ENCODE data around the gene RNF5.
"Not testable (repeated sequence)": the region's sequence is repeated elsewhere in the genome, so short reads cannot be mapped to it uniquely, and the experiment has no call there.

RNF5 gene

DNA sequence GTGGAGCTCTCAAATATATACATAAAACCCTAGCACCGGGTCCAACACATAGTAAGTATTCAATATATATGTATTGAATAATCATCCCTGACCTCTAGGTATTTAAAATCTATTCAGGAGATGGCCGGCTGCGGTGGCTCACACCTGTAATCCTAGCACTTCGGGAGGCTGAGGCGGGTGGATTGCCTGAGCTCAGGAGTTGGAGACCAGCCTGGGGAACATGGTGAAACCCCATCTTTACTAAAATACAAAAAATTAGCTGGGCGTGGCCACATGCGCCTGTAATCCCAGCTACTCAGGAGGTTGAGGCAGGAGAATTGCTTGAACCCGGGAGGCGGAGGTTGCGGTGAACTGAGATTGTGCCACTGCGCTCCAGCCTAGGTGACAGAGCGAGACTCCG lies 14.9 kb downstream of the RNF5 start:
- not testable (repeated sequence) for H3K36me3 ChIP-seq (ENCODE audit: control insufficient read depth, insufficient read depth, low read length); H3K9me3 ChIP-seq (ENCODE audit: control insufficient read depth, insufficient read depth, low read depth, low read length); H3K27me3 ChIP-seq (ENCODE audit: control insufficient read depth, insufficient read depth, low read length); H3K27ac ChIP-seq (ENCODE audit: low read depth, low read length)
- peak overlapping the region; percentile 9 for H3K9ac ChIP-seq (ENCODE audit: low read length)
- peaks cover 56% of the 10 kb centered on the region for H3K4me1 ChIP-seq (ENCODE audit: control insufficient read depth, insufficient read depth, low read length)
- H3K4me3 ChIP-seq (ENCODE audit: low read depth, low read length) = peak overlapping the region; percentile 52

- no peaks in the 10 kb centered on the region for H3K36me3 ChIP-seq (ENCODE audit: control insufficient read depth, insufficient read depth, low read length)
- H3K9me3 ChIP-seq (ENCODE audit: control insufficient read depth, insufficient read depth, low read depth, low read length) = no peaks in the 10 kb centered on the region
- H3K27me3 ChIP-seq (ENCODE audit: control insufficient read depth, insufficient read depth, low read length) = no peaks in the 10 kb centered on the region
- peaks cover 48% of the 10 kb centered on the region for H3K4me1 ChIP-seq (ENCODE audit: control insufficient read depth, insufficient read depth, low read length)
- H3K27ac ChIP-seq (ENCODE audit: low read depth, low read length) = no peak overlapping the region; the same call in 1 of the 2 replicates
- no peak overlapping the region for H3K9ac ChIP-seq (ENCODE audit: low read length)
- no peak overlapping the region for H3K4me3 ChIP-seq (ENCODE audit: low read depth, low read length)
These were observed 16.2 kb downstream of the RNF5 start for GRCh38 chr6:32194388-32194787.

DNA sequence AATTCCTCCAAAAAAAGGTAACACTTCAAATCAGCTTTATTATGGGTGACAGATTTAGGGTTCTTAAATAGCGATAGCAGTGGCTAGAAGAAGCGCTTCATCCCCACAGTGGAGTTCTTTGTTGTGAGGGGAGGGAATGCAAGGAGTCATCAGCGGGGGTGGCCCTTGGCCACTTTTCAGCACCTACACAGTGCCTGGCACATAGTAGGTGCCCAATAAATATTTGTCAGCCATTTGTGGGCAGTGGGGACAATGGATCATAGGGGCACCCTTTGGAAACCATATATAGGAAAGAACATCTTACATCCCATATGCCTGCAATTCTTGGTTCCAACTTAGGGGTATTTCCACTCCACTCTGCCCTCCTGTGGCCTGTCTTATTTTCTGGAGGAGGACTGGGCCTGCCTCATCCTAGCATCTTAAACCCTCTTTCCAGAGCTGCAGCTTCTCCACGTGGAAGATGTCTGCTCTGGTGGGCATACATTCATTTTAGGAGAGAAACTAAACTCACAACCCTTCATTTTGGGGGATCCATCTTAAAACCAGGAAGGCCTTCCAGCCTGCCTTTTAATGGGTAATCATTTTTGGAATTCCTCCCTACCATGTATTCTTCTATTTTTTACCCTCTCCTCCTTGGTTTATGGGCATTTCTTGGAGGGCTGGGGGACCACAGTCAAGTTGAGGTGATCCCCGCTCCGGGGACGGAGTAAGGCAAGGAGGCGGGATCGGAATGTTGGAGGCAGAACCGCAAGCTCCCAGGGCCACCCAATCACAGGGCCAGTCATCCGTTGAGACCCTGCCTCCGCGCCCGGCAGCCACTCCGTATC lies 16.8 kb downstream of the RNF5 start:
- no peaks in the 10 kb centered on the region for H3K27me3 ChIP-seq (ENCODE audit: control insufficient read depth, insufficient read depth, low read length)
- peak overlapping the region; percentile 75; the same call in 1 of the 2 replicates for H3K27ac ChIP-seq (ENCODE audit: low read depth, low read length)
- peak overlapping the region; percentile 81 for H3K9ac ChIP-seq (ENCODE audit: low read length)
- H3K4me3 ChIP-seq (ENCODE audit: low read depth, low read length) = peak overlapping the region; percentile 76
- no peaks in the 10 kb centered on the region for H3K9me3 ChIP-seq (ENCODE audit: control insufficient read depth, insufficient read depth, low read depth, low read length)
- H3K4me1 ChIP-seq (ENCODE audit: control insufficient read depth, insufficient read depth, low read length) = peaks cover 48% of the 10 kb centered on the region
- no peaks in the 10 kb centered on the region for H3K36me3 ChIP-seq (ENCODE audit: control insufficient read depth, insufficient read depth, low read length)

DNA sequence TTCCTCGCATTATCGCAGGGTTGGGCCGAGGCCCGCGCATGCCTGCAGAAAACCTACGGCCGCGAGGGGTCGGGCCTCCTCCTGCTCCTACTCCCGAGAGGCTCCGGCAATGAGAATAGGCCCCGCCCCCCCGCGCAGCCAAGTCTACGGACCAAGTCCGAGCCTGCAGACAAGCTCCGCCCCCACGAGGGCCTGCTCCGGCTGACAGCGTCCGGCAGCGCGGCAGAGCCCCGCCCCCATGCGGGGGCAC lies 17.4 kb downstream of the RNF5 start:
- H3K9me3 ChIP-seq (ENCODE audit: control insufficient read depth, insufficient read depth, low read depth, low read length) = no peaks in the 10 kb centered on the region
- peak overlapping the region; percentile 95 for H3K9ac ChIP-seq (ENCODE audit: low read length)
- no peak overlapping the region for H3K27ac ChIP-seq (ENCODE audit: low read depth, low read length)
- H3K4me1 ChIP-seq (ENCODE audit: control insufficient read depth, insufficient read depth, low read length) = peaks cover 48% of the 10 kb centered on the region
- H3K27me3 ChIP-seq (ENCODE audit: control insufficient read depth, insufficient read depth, low read length) = no peaks in the 10 kb centered on the region
- no peaks in the 10 kb centered on the region for H3K36me3 ChIP-seq (ENCODE audit: control insufficient read depth, insufficient read depth, low read length)
- H3K4me3 ChIP-seq (ENCODE audit: low read depth, low read length) = peak overlapping the region; percentile 85

DNA sequence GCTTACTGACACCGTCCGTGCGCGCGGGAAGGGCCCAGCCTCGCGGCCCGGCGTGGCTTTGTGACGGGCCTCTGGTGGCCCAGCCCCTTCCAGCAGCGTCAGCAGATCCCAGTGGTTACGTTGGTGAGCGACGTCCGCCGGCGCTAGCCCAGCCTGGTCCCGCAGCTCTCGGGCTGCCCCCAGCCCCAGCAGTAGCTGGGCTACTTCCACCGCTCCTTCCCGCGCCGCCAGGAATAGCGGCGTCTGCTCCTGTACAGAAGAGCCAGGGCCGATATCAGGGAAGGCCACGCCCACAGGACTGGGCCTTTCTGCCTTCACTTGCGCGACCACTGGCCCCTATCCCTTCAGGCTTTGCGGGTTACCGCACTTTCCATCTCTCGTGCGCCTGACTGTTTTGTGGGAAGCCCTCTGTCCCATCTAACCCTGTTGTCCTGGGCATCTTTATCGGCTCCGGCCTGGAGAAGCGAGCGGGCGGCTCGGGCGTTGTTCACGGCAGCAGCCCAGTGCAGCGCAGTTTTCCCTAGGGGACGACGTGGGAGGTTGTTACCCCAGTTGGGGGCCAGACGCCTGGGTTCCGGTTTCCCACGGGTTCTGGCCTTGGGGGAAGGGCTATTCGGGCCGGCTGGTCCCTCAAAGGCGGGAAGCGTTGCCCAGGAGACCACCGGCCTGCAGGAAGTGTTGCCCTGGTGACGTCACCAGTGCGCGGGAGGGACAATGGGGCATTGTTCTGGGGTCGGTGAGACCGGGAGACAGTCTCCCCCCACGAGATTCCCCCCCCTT lies 17.9 kb downstream of the RNF5 start:
- Histone ChIP-seq H3K27me3 (ENCODE audit: control insufficient read depth, insufficient read depth, low read length) (no peaks in the 10 kb centered on the region), H3K9me3 (ENCODE audit: control insufficient read depth, insufficient read depth, low read depth, low read length) (no peaks in the 10 kb centered on the region), H3K4me3 (ENCODE audit: low read depth, low read length) (peak overlapping the region; percentile 85), H3K9ac (ENCODE audit: low read length) (peak overlapping the region; percentile 95), H3K36me3 (ENCODE audit: control insufficient read depth, insufficient read depth, low read length) (no peaks in the 10 kb centered on the region), H3K27ac (ENCODE audit: low read depth, low read length) (peak overlapping the region; percentile 96), H3K4me1 (ENCODE audit: control insufficient read depth, insufficient read depth, low read length) (peaks cover 43% of the 10 kb centered on the region)

- Histone ChIP-seq H3K27ac (ENCODE audit: low read depth, low read length) (peak overlapping the region; percentile 96), H3K9ac (ENCODE audit: low read length) (peak overlapping the region; percentile 95), H3K4me1 (ENCODE audit: control insufficient read depth, insufficient read depth, low read length) (peaks cover 34% of the 10 kb centered on the region), H3K4me3 (ENCODE audit: low read depth, low read length) (peak overlapping the region; percentile 85), H3K9me3 (ENCODE audit: control insufficient read depth, insufficient read depth, low read depth, low read length) (no peaks in the 10 kb centered on the region), H3K27me3 (ENCODE audit: control insufficient read depth, insufficient read depth, low read length) (no peaks in the 10 kb centered on the region), H3K36me3 (ENCODE audit: control insufficient read depth, insufficient read depth, low read length) (no peaks in the 10 kb centered on the region)
These were observed 18.7 kb downstream of the RNF5 start for GRCh38 chr6:32196682-32197616.

GRCh38 chr6:32198345-32198696 lies 20.1 kb downstream of the RNF5 start:
- Histone ChIP-seq H3K4me1 (ENCODE audit: control insufficient read depth, insufficient read depth, low read length) (peaks cover 24% of the 10 kb centered on the region), H3K4me3 (ENCODE audit: low read depth, low read length) (no peak overlapping the region), H3K9me3 (ENCODE audit: control insufficient read depth, insufficient read depth, low read depth, low read length) (no peaks in the 10 kb centered on the region), H3K9ac (ENCODE audit: low read length) (no peak overlapping the region), H3K36me3 (ENCODE audit: control insufficient read depth, insufficient read depth, low read length) (no peaks in the 10 kb centered on the region), H3K27me3 (ENCODE audit: control insufficient read depth, insufficient read depth, low read length) (no peaks in the 10 kb centered on the region), H3K27ac (ENCODE audit: low read depth, low read length) (no peak overlapping the region)

DNA sequence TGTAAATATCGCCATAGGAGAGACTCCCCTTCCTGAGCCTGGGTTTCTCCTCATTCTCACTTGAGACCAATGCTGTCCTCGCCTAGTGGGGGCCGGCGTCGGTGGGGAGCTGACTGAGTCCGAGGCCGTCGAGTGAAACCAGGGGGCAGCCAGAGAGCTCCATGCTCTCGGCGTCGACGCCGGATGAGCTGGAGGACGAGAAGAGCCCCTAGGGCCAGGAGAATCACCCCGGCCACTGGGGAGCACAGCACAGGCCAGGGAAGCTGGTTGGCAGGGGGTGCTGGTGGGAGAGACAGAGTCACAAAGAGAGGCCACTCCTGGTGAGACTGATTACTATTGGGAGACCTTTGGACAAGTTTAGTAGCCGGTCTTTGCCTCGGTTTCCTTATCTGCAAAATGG lies 20.7 kb downstream of the RNF5 start:
- no peaks in the 10 kb centered on the region; the same call in 1 of the 2 replicates for H3K27me3 ChIP-seq (ENCODE audit: control insufficient read depth, insufficient read depth, low read length)
- H3K27ac ChIP-seq (ENCODE audit: low read depth, low read length) = no peak overlapping the region
- H3K4me3 ChIP-seq (ENCODE audit: low read depth, low read length) = no peak overlapping the region
- peaks cover 24% of the 10 kb centered on the region for H3K4me1 ChIP-seq (ENCODE audit: control insufficient read depth, insufficient read depth, low read length)
- no peak overlapping the region for H3K9ac ChIP-seq (ENCODE audit: low read length)
- H3K36me3 ChIP-seq (ENCODE audit: control insufficient read depth, insufficient read depth, low read length) = no peaks in the 10 kb centered on the region
- no peaks in the 10 kb centered on the region for H3K9me3 ChIP-seq (ENCODE audit: control insufficient read depth, insufficient read depth, low read depth, low read length)

DNA sequence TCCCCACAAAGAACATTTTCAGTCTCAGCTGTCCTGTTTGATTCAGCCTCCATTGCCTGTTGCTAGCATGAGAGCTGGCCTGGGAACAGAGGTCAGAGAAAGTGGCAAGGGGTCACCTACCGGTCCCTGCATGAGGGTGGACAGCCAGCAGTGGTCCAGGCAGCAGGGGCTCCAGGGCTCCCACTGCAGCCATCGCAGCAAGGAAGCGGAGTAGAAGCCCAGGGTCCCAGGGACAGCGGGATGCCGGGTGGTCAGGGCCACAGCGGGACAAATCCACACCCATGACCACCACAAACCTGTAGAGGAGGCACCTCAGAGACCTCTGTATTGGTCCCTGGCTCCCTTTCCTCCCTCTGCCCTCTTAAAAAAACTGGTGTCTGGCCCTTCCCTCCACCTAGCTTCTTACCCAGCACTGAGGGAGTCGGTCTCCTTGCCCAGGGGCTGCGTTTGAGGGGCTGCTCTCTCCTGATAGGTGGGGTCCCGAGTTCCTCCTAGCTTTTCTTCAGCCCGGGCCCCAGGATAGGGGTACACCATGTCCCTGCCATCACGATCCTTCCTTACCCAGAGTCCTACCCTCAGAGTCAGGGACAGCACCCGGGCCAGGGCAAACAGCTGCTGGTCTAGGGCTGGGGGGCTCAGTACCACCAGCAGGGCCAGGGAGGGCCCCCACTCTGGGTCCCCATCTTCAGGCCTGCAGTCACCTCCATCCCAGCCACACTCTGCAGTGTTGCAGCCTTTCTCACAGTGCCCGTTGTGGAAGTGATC lies 22.7 kb downstream of the RNF5 start:
- H3K4me1 ChIP-seq (ENCODE audit: control insufficient read depth, insufficient read depth, low read length) = peaks cover 11% of the 10 kb centered on the region
- H3K27ac ChIP-seq (ENCODE audit: low read depth, low read length) = no peak overlapping the region
- H3K36me3 ChIP-seq (ENCODE audit: control insufficient read depth, insufficient read depth, low read length) = no peaks in the 10 kb centered on the region
- no peak overlapping the region for H3K4me3 ChIP-seq (ENCODE audit: low read depth, low read length)
- no peak overlapping the region for H3K9ac ChIP-seq (ENCODE audit: low read length)
- no peaks in the 10 kb centered on the region for H3K9me3 ChIP-seq (ENCODE audit: control insufficient read depth, insufficient read depth, low read depth, low read length)
- H3K27me3 ChIP-seq (ENCODE audit: control insufficient read depth, insufficient read depth, low read length) = no peaks in the 10 kb centered on the region; the same call in 1 of the 2 replicates

DNA sequence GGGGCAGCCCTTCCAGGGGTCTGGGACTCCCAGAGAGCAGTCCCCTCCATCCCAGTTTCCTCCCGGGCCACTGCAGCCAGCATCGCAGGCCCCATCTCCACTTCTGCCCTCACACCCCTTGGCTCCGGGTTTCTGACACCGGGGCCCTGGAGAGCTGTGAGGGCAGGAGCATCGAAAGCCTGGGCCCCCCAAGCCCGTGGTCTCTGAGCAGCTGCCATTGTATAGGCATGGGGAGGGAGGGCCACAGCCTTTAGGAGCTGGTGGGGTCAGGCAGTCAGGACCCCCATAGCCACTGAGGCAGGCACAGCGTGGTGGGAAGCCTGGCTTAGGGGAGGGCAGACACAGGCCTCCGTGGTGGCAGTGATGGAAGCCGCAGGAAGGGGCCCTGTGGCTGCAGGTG lies 24.0 kb downstream of the RNF5 start:
- Histone ChIP-seq H3K4me3 (ENCODE audit: low read depth, low read length) (no peak overlapping the region), H3K36me3 (ENCODE audit: control insufficient read depth, insufficient read depth, low read length) (no peaks in the 10 kb centered on the region), H3K4me1 (ENCODE audit: control insufficient read depth, insufficient read depth, low read length) (peaks cover 4% of the 10 kb centered on the region), H3K27ac (ENCODE audit: low read depth, low read length) (no peak overlapping the region), H3K9ac (ENCODE audit: low read length) (no peak overlapping the region), H3K27me3 (ENCODE audit: control insufficient read depth, insufficient read depth, low read length) (no peaks in the 10 kb centered on the region; the same call in 1 of the 2 replicates), H3K9me3 (ENCODE audit: control insufficient read depth, insufficient read depth, low read depth, low read length) (no peaks in the 10 kb centered on the region)
